NCI-H2029 treated with DMSO at 0.1 percent for 48 hours (cell line): Measurements from ENCODE around the gene SH3TC2.
A peak's percentile ranks its signal among the peaks of the same experiment; 100 is the strongest.

Experiments used
- DNase-seq: peaks from one replicate; lab custom pipeline; 2025; lab: John Stamatoyannopoulos, UW

The SH3TC2 gene

DNA sequence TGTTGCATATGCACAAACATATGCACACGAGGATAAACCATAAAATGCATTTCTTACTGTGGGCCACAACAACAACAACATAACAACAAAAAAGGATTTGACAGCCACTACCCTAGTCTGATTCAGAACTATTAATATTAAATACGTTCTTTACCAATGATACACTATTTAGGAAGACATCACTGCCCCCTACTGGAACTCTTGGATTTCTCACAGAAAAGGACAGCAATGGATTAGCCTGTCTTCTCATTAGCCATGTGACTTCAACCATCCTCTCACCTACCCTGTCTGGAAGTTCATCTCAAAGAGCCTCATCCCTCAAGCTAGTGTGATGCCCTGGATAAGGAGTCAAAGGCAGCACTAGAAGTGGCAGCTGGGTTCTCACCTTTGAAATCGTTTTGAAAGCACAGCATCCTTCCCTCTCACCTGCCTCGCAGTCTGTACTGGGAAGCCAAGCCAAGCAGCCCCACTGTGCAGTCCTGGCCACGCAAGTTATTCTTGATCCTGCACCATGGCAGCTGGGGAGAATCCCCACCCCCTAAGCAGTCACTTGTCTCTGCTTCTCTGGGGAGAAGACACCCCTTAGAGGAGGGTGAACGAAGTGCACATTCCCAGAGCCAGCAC, 64.6 kb downstream of the SH3TC2 start:
- peak; percentile 23 for DNase-seq

DNA sequence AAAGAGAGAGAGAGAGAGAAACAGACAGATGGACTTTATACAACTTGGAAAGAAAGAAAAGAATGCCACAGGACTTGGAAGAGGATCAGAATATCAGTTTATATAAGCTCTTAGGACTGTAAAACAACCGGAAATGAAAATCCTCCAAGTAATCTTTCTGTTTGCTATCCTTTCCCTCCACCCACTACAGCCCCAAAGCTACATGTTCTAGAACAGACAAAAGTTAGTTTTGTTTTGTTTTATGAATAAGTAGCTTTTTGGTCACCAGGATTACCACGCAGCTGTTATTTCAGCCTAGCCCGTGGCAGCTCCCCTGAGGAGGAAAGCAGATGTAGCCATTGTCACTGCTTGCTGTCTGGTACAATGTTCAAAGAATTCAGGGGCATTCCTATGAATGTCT, 66.6 kb downstream of the SH3TC2 start:
- no peak for DNase-seq

DNA sequence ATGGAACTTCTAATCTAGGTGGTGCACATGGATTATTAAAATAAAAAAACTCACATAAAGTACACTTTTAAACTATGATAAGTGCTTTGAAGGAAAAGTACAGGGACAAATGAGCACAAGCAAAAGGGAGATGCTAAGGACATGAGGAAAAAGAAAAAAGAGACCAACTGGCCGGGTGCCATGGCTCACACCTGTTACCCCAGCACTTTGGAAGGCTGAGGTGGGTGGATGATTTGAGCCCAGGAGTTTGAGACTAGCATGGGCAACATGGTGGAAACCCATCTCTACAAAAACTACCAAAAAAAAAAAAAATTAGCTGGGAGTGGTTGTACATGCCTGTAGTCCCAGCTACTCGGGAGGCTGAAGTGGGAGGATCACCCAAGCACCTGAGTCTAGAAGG, 67.1 kb downstream of the SH3TC2 start:
- DNase-seq: no peak

- DNase-seq: no peak
Observed at GRCh38 chr5:148993283-148993936, 69.5 kb downstream of the SH3TC2 start.

- no peak for DNase-seq
Observed at GRCh38 chr5:148992265-148992664, 70.6 kb downstream of the SH3TC2 start.

DNA sequence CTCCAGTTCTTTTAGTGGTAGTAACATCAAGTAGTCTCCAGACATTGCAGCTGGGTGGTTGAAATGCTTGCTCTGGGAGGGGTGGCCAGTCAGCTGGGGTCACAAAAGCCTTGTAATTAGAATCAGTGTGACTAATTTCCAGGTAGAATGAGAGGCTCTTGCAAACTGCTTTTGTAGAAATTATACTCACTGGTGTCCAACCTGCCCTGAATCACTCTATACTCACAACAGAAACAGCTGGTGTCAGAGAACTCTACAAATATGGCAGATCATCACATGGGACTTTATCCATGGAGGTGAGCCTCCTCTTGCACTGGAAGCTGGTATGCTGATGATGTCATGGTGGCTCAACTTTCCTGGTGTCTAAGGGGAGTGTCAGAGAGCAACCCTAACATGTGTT, 71.3 kb downstream of the SH3TC2 start:
- no peak for DNase-seq

DNA sequence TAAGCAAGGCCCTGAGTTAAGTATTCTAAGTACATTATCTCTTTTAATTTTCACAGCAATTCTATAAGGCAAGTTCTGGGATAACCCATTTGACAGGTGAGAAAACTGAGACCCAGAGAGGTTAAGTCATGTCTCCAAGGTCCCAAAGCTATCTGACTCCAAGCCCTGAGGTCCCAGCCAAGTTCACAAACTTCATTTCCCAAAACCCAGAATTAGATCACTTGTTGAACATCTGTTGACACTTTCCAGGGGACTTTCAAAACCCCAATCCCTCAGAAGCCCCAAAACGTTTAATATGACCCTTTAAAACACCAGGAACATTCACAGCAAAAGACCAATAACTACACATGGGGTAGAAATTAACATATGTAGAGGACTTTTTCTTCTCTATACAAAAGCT, 72.0 kb downstream of the SH3TC2 start:
- DNase-seq: no peak

DNA sequence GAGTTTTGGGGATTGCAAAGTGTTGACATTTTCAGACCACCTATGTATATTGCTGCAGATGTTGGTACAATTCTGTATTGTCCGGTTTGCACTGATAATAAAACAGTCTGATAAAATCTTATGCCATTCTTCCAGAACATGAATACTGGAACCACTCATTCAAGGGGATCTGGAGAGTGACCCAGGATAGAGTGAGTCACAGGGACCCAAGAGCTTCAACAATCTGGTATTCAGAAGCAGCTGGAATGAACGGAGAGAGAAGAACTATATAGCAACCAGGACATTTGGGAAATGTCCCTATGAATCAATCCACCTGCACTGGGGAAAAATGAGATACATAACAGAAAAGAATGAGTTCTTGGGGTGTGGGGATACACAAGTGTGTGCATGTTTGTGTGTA, 73.3 kb downstream of the SH3TC2 start:
- no peak for DNase-seq

- no peak for DNase-seq
Observed at GRCh38 chr5:148988328-148988727, 74.5 kb downstream of the SH3TC2 start.

DNA sequence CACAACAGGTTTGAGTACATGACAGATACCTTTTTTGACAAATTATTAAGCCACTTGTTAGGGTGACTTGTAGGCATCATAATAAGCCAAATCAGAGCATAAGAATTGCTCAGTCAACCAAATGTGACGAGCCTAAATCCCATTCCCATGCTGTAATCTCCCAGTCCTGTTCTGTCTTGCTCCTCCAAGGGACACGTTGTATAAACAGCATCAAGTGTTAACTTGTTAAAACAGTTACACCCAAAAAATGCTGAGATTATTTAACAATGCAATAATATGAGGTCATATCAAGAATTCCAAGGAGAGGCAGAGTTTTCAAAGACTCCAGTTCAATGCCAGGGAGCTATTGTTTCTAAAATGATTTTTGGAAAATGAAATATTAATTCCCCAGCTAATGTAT, 76.2 kb downstream of the SH3TC2 start:
- DNase-seq: no peak

DNA sequence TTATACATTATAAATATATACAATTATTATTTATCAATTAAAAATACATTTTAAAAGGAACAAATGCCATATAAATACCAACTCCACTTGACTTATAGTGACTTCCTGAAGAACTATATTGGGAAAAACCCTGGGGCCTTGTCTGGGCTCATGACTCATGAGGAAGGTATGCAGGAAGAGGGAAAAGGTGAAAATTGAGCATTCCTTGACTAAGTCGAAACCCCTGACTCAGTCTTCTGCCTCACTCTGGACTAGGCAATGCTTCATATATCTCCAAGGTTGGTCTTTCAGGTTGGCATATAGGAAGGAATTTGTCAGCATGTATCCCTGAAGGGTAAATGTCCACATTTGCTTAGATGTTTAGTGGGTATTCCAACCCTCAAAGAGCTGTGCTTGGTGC, 78.5 kb downstream of the SH3TC2 start:
- DNase-seq: no peak

DNA sequence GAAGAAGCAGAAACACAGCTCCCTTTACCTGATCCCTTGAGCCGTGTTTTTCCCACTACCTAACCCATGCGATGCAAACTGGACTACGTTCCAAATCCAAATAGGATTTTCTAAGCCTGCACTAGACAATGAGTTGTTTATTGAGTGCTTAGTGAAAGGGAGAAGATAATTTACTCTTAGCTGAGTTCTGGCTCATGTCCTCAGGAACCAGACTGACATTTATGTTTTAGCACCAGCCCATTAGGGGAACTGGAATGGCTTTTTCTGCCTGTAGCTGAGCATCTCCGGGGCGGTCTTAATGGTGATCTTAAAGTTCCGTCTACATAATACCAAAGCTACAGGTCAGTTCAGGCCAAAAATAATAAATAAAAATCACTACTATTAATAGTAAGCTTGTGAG, 81.5 kb downstream of the SH3TC2 start:
- no peak for DNase-seq

- no peak for DNase-seq
Observed at GRCh38 chr5:148980731-148981130, 82.1 kb downstream of the SH3TC2 start.

DNA sequence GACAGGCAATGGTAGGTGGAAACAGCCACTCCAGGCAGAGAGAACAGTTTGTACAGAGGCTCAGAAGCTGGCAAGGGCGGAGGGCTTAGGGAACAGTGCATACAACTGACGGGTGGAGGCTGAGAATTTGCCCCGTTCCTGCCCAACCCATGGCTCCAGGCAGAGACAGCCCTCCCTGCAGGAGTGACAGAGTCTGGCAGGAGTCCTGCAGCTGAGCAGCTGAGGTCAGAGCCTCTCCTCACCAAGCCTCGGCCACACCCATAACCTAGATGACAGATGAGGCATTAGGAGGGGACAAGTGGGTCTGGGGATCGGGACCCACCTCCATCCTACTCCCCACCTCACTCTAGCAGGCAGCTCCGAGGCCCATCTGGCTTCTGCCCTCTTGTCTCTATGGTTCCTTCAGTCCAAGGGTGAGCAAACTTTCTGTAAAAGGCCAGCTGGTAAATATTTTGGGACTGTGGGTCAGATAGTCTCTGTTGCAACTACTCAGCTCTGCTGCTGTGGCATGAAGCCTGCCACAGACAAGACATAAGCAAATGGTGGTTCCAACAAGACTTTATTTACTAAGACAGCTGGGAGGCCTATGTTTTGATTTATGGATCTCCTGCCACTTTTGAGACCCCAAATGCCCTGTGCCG, 83.7 kb downstream of the SH3TC2 start:
- DNase-seq: no peak

GRCh38 chr5:148978370-148979082, 84.3 kb downstream of the SH3TC2 start:
- DNase-seq: no peak

GRCh38 chr5:148976569-148977381, 86.1 kb downstream of the SH3TC2 start:
- DNase-seq: no peak

DNA sequence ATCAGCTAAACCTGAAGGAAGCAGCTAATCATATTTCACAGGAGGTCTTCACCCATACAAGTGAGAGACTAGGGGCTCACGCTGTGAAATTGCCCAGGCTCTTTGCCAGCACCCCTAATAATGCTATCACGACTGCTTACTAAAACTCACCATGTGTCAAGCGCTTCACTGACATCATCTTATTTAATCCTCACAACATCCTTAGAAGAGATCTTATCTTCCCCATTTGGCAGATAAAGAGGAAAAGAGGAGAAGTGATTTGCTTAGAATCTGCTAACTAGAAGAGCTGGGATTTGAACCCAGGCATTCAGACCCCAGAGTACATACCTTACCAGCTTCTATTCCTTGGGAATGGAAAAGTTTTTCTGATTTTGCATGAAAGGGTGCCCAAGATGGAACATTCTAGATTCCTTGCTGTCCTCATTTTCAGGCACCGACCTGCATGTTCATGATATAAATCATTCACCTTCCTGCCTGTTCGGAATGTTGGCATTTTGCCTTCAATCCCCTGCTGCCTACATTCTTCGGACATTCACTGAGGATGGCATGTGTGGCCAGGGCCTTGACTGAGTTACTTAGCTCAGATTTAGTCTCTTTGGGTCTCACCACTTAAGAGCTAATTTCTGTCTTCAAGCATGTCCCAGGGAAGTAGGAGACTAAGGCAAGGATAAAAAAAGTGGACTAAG, 88.1 kb downstream of the SH3TC2 start:
- no peak for DNase-seq

- DNase-seq: no peak
Observed at GRCh38 chr5:148973455-148973854, 89.4 kb downstream of the SH3TC2 start.

DNA sequence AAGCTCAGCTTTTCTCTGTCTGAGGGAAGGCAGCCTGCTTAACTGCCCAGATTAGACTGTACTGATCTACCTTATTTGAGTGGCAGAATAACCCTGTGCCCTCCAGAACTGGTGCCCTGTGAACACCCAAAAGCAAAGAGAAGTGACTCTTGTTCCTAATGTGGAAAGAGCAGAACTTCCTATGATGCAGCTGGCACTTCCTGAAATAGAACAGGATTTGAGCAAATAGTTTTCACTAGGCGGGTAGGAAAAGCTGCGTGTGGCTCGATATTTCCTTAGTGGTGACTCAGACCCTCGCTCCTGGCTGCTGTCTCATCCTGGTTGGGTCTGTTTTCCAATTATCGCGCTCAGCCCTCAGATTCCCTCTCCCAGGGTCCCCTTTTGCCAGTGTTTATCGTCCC, 89.9 kb downstream of the SH3TC2 start:
- DNase-seq: no peak

- DNase-seq: no peak
Observed at GRCh38 chr5:148972396-148972795, 90.5 kb downstream of the SH3TC2 start.

GRCh38 chr5:148970876-148971275, 92.0 kb downstream of the SH3TC2 start:
- no peak for DNase-seq

- peak; percentile 27 for DNase-seq
Observed at GRCh38 chr5:148970228-148970627, 92.6 kb downstream of the SH3TC2 start.
